Caco-2 (cell line): ENCODE data around the gene PHLPP1. TPM values are rescaled to one million over a fixed set of nuclear protein-coding genes. Genes with fewer than 3 reads are reported as not detected.

Experiments used
- BruUV-seq: library from RNA; stranded (reverse); fragments of 400-500 nt; replicated peaks from 2 replicates; lab custom pipeline; 2021; lab: Mats Ljungman, UMichigan
- CTCF ChIA-PET: fragments of 300-600 bp; sonication (Branson Sonifier 250); formaldehyde crosslinking; loops from one replicate; lab custom pipeline; 2022; ENCODE audit warnings: antibody characterized with exemption; lab: Charles Lee
- POLR2A ChIA-PET: fragments of 300-600 bp; sonication (Branson Sonifier 250); formaldehyde crosslinking; loops from one replicate; lab custom pipeline; 2022; ENCODE audit warnings: antibody characterized with exemption; lab: Charles Lee
- DNase-seq, 2 experiments: peaks; one replicate each; pipeline versions ENCODE4 v3.0.0 to v3.0.0-alpha.2; 2020 to 2022
- H3K27me3 ChIP-seq: replicated peaks from 2 replicates; pipeline ENCODE4 v1.6.0; 2011; ENCODE audit warnings: low read length; ENCODE audit not compliant: control insufficient read depth, insufficient read depth
- H3K36me3 ChIP-seq: 2 replicates; pipeline ENCODE4 v1.5.1; 2011; ENCODE audit warnings: low read length; ENCODE audit not compliant: control insufficient read depth, insufficient read depth
- H3K4me1 ChIP-seq: fragments of 250-450 bp; sonication (Bioruptor Pico); 2 replicates; pipeline ENCODE4 v1.5.1; 2020; ENCODE audit warnings: mild to moderate bottlenecking
- H3K4me3 ChIP-seq: 2 replicates; pipeline ENCODE4 v1.5.1; 2011; ENCODE audit warnings: low read depth, mild to moderate bottlenecking, control low read depth, low read length
- H3K9me3 ChIP-seq: fragments of 250-450 bp; sonication (Bioruptor Pico); 2 replicates; pipeline ENCODE4 v1.5.1; 2020; ENCODE audit warnings: mild to moderate bottlenecking, moderate library complexity
- H3K27ac Mint-ChIP-seq: one replicate; pipeline ENCODE4 v1.8.0; 2022; ENCODE audit warnings: mixed read lengths; ENCODE audit not compliant: unreplicated experiment
- H3K27me3 Mint-ChIP-seq: one replicate; pipeline ENCODE4 v1.8.0; 2022; ENCODE audit warnings: mixed read lengths; ENCODE audit not compliant: insufficient read depth, unreplicated experiment
- H3K36me3 Mint-ChIP-seq: one replicate; pipeline ENCODE4 v1.8.0; 2022; ENCODE audit warnings: mild to moderate bottlenecking, mixed read lengths; ENCODE audit not compliant: insufficient read depth, unreplicated experiment
- H3K4me1 Mint-ChIP-seq: one replicate; pipeline ENCODE4 v1.8.0; 2022; ENCODE audit warnings: low read depth, mixed read lengths; ENCODE audit not compliant: unreplicated experiment
- H3K4me3 Mint-ChIP-seq: one replicate; pipeline ENCODE4 v1.8.0; 2022; ENCODE audit warnings: mild to moderate bottlenecking, moderate library complexity, mixed read lengths; ENCODE audit not compliant: unreplicated experiment
- H3K9me3 Mint-ChIP-seq: one replicate; pipeline ENCODE4 v1.8.0; 2022; ENCODE audit warnings: mixed read lengths; ENCODE audit not compliant: unreplicated experiment
- intact Hi-C: fragments of 100-400 bp; cut with micrococcal nuclease; formaldehyde crosslinking; loops from one replicate; pipeline ENCODE4 v1.10.0; 2022; ENCODE audit not compliant: unreplicated experiment
- total RNA-seq: library from RNA; stranded (reverse); gene quantifications from 2 replicates; pipeline ENCODE4 v1.2.3, GENCODE V29; 2022
- TF ChIP-seq, protein P1 (sequence below), 2 experiments: fragments of 200-600 bp in 1 of 2; IDR thresholded peaks; 1 replicate in 1 of 2; 2 replicates in 1 of 2; pipeline versions ENCODE4 v1.5.1 to v1.8.0; 2011 to 2022; ENCODE audit warnings: antibody characterized with exemption in 1 of 2, control low read depth in 1 of 2, inconsistent platforms in 1 of 2, low read depth in 1 of 2, low read length in 1 of 2, mild to moderate bottlenecking in 1 of 2, moderate library complexity in 1 of 2; ENCODE audit not compliant: insufficient read depth in 1 of 2, severe bottlenecking in 1 of 2, unreplicated experiment in 1 of 2

Gene PHLPP1
- total RNA-seq, 1 experiment from 2014 or later: 20.1 TPM

DNA sequence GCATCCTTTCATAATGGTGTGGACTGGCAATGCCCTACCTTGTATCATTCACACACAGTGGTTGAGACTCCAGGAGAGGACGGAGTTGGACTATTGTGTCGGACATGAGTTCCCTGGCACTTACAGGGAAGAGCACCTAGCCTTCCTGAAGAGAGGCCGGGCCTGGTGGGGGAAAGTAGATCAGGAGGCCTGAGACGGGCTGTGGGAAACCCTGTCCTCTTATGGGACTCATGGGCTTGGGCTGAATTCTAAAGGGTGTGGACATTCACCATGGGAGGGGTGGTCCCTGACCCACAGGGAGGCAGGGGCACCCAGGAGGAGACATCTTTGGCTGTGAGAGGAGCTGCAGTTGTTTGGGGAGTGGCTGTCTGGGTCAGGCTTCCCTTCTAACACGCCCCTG, 286.5 kb downstream of the PHLPP1 start:
- CTCF ChIA-PET: no interaction called here
- no peaks in the 10 kb centered on the region for H3K27me3 Mint-ChIP-seq
- POLR2A ChIA-PET: no interaction called here
- H3K9me3 ChIP-seq: no peaks in the 10 kb centered on the region
- intact Hi-C loops: no loop called here
- no TSS peak for BruUV-seq
- H3K9me3 Mint-ChIP-seq: no peaks in the 10 kb centered on the region
- no peaks in the 10 kb centered on the region for H3K4me1 ChIP-seq
- no peaks in the 10 kb centered on the region for H3K27me3 ChIP-seq
- H3K27ac Mint-ChIP-seq: no peak overlapping the region
- no peak overlapping the region for H3K4me3 Mint-ChIP-seq
- H3K36me3 Mint-ChIP-seq: no peaks in the 10 kb centered on the region
- TF ChIP-seq, protein P1, sequence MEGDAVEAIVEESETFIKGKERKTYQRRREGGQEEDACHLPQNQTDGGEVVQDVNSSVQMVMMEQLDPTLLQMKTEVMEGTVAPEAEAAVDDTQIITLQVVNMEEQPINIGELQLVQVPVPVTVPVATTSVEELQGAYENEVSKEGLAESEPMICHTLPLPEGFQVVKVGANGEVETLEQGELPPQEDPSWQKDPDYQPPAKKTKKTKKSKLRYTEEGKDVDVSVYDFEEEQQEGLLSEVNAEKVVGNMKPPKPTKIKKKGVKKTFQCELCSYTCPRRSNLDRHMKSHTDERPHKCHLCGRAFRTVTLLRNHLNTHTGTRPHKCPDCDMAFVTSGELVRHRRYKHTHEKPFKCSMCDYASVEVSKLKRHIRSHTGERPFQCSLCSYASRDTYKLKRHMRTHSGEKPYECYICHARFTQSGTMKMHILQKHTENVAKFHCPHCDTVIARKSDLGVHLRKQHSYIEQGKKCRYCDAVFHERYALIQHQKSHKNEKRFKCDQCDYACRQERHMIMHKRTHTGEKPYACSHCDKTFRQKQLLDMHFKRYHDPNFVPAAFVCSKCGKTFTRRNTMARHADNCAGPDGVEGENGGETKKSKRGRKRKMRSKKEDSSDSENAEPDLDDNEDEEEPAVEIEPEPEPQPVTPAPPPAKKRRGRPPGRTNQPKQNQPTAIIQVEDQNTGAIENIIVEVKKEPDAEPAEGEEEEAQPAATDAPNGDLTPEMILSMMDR (IDR thresholded peaks at IDR 0.05; ENCODE audit: insufficient read depth in 1 of 2, low read depth in 1 of 2, low read length in 1 of 2, severe bottlenecking in 1 of 2, unreplicated experiment in 1 of 2): no peak
- H3K36me3 ChIP-seq: no peaks in the 10 kb centered on the region
- no peaks in the 10 kb centered on the region for H3K4me1 Mint-ChIP-seq
- no peak overlapping the region for H3K4me3 ChIP-seq
- no peak for DNase-seq

GRCh38 chr18:63002305-63002704, 287.0 kb downstream of the PHLPP1 start:
- Mint-ChIP-seq H3K4me1 (no peaks in the 10 kb centered on the region), H3K9me3 (no peaks in the 10 kb centered on the region), H3K27ac (no peak overlapping the region), H3K27me3 (no peaks in the 10 kb centered on the region), H3K4me3 (no peak overlapping the region), H3K36me3 (no peaks in the 10 kb centered on the region)
- intact Hi-C loops: no loop called here
- Histone ChIP-seq H3K9me3 (no peaks in the 10 kb centered on the region), H3K4me1 (no peaks in the 10 kb centered on the region), H3K4me3 (no peak overlapping the region), H3K36me3 (no peaks in the 10 kb centered on the region), H3K27me3 (no peaks in the 10 kb centered on the region)
- ChIA-PET POLR2A (no interaction called here), CTCF (no interaction called here)
- no TSS peak for BruUV-seq
- no peak for DNase-seq
- TF ChIP-seq, protein P1 (IDR thresholded peaks at IDR 0.05; ENCODE audit: insufficient read depth in 1 of 2, low read depth in 1 of 2, low read length in 1 of 2, severe bottlenecking in 1 of 2, unreplicated experiment in 1 of 2): no peak

- H3K9me3 Mint-ChIP-seq: no peaks in the 10 kb centered on the region
- TF ChIP-seq, protein P1 (IDR thresholded peaks at IDR 0.05; ENCODE audit: insufficient read depth in 1 of 2, low read depth in 1 of 2, low read length in 1 of 2, severe bottlenecking in 1 of 2, unreplicated experiment in 1 of 2): no peak
- H3K27me3 Mint-ChIP-seq: no peaks in the 10 kb centered on the region
- DNase-seq: no peak
- H3K27ac Mint-ChIP-seq: no peak overlapping the region
- Histone ChIP-seq H3K36me3 (no peaks in the 10 kb centered on the region), H3K27me3 (no peaks in the 10 kb centered on the region), H3K4me3 (no peak overlapping the region), H3K4me1 (no peaks in the 10 kb centered on the region), H3K9me3 (no peaks in the 10 kb centered on the region)
- no TSS peak for BruUV-seq
- CTCF ChIA-PET: no interaction called here
- no peak overlapping the region for H3K4me3 Mint-ChIP-seq
- no peaks in the 10 kb centered on the region for H3K36me3 Mint-ChIP-seq
- intact Hi-C loops: no loop called here
- H3K4me1 Mint-ChIP-seq: no peaks in the 10 kb centered on the region
- POLR2A ChIA-PET: no interaction called here
These were observed 287.6 kb downstream of the PHLPP1 start for GRCh38 chr18:63002803-63003445.
